ENCODE data around the gene TRABD2B. TPM values are rescaled to one million over a fixed set of nuclear protein-coding genes. Genes with fewer than 3 reads are reported as not detected.

Gene TRABD2B
- total RNA-seq, 2 experiments from 2014 or later = not detected

DNA sequence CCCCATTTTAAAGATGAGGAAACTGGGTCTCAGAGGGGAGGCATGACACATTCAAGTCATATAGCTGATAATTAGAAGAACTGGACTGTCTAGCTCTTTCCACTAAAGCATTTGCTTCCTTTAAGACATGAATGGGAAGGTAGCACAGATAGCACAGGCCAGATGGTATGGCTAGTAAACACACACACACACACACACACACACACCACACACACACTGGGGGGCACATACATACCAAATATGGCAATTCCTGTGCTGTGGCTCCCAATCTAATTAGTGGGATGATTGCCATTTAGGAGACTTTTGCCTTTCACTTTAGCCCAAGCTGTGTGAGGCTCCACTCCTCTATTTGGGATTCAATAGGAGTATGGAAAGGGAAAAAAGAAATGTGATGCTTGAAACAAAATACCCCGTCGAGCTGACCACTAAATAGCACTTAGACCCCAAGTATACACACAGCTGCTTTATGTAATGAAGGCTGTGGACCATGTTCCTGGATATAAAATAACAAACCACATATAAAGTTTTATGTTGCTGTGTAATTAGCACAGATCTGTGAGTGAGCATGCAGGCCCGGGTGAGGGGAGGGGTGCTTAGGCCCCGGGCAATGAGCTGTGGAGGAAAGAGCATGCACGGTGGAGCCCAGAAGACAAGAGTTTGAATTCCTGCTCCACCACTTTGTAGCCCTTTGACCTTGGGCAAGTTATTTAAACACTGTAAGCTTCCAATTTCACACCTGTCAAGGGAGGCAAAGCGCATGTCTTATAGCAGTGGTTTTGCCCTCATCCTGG lies 6.8 kb upstream of the TRABD2B start:
- Mint-ChIP-seq H3K4me1 (no peaks in the 10 kb centered on the region), H3K27me3 (peaks cover 9% of the 10 kb centered on the region), H3K4me3 (no peak overlapping the region), H3K9me3 (no peaks in the 10 kb centered on the region), H3K27ac (no peak overlapping the region), H3K36me3 (no peaks in the 10 kb centered on the region)
- no peak for DNase-seq

DNA sequence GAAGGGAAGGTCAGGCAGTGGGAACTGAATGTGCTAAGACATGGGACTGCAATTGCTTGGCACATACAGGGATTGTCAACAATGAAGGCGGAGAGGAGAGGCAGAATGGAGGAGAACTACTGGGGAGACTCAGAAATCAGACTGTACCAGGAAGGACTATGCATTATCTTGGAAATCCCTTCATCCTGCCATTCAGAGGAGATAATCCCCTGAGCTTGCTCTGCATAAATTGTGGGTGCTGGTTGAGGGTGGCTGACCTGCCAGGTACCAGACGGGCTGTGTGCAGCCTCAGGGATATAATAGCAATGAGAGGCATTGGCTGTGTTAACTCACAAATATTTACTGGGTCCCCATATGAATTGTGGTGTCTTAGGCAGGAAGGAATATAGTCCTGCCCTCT lies 5.0 kb upstream of the TRABD2B start:
- Mint-ChIP-seq H3K9me3 (no peaks in the 10 kb centered on the region), H3K27me3 (peaks cover 23% of the 10 kb centered on the region), H3K4me3 (no peak overlapping the region), H3K36me3 (no peaks in the 10 kb centered on the region), H3K27ac (no peak overlapping the region), H3K4me1 (peaks cover 1% of the 10 kb centered on the region)
- no peak for DNase-seq

GRCh38 chr1:48001696-48002095 lies 4.5 kb upstream of the TRABD2B start:
- Mint-ChIP-seq H3K9me3 (no peaks in the 10 kb centered on the region), H3K27me3 (peaks cover 23% of the 10 kb centered on the region), H3K4me1 (peaks cover 1% of the 10 kb centered on the region), H3K4me3 (no peak overlapping the region), H3K27ac (no peak overlapping the region), H3K36me3 (no peaks in the 10 kb centered on the region)
- DNase-seq = no peak

- peaks cover 5% of the 10 kb centered on the region for H3K4me1 Mint-ChIP-seq
- H3K4me3 Mint-ChIP-seq = no peak overlapping the region
- H3K36me3 Mint-ChIP-seq = no peaks in the 10 kb centered on the region
- H3K27me3 Mint-ChIP-seq = peaks cover 29% of the 10 kb centered on the region
- no peak overlapping the region for H3K27ac Mint-ChIP-seq
- DNase-seq = no peak
- no peaks in the 10 kb centered on the region for H3K9me3 Mint-ChIP-seq
These were observed 3.7 kb upstream of the TRABD2B start for GRCh38 chr1:48000883-48001282.

DNA sequence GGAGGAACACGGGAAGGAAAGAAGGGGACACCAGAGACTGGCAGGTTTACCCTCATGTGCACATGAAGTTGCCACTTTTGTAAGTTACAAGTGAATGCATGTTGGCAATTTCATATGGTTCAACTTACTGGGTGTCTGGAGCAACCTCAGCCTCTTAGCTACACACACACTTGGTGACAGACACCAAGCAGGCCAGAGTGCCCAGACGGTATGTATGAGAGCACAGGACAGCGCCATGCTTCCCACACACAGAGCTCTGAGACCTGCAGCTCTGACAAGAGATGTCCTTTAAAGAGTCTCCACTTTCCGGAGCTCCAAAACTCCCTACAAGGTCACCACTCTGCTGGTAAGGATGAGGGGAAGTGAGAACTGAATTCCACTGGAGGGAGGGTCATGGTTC lies 1.9 kb upstream of the TRABD2B start:
- peaks cover 5% of the 10 kb centered on the region for H3K4me1 Mint-ChIP-seq
- H3K27ac Mint-ChIP-seq = no peak overlapping the region
- peaks cover 47% of the 10 kb centered on the region for H3K27me3 Mint-ChIP-seq

GRCh38 chr1:47998396-47998990 lies 1.3 kb upstream of the TRABD2B start:
- no peak overlapping the region for H3K27ac Mint-ChIP-seq
- no peaks in the 10 kb centered on the region for H3K36me3 Mint-ChIP-seq
- H3K27me3 Mint-ChIP-seq = peaks cover 51% of the 10 kb centered on the region
- no peak for DNase-seq
- no peak overlapping the region for H3K4me3 Mint-ChIP-seq
- peaks cover 5% of the 10 kb centered on the region for H3K4me1 Mint-ChIP-seq
- no peaks in the 10 kb centered on the region for H3K9me3 Mint-ChIP-seq

More for the DNA sequence above, 1.9 kb upstream of the TRABD2B start:
- Mint-ChIP-seq H3K9me3 (no peaks in the 10 kb centered on the region), H3K36me3 (no peaks in the 10 kb centered on the region), H3K4me3 (no peak overlapping the region)
- no peak for DNase-seq

DNA sequence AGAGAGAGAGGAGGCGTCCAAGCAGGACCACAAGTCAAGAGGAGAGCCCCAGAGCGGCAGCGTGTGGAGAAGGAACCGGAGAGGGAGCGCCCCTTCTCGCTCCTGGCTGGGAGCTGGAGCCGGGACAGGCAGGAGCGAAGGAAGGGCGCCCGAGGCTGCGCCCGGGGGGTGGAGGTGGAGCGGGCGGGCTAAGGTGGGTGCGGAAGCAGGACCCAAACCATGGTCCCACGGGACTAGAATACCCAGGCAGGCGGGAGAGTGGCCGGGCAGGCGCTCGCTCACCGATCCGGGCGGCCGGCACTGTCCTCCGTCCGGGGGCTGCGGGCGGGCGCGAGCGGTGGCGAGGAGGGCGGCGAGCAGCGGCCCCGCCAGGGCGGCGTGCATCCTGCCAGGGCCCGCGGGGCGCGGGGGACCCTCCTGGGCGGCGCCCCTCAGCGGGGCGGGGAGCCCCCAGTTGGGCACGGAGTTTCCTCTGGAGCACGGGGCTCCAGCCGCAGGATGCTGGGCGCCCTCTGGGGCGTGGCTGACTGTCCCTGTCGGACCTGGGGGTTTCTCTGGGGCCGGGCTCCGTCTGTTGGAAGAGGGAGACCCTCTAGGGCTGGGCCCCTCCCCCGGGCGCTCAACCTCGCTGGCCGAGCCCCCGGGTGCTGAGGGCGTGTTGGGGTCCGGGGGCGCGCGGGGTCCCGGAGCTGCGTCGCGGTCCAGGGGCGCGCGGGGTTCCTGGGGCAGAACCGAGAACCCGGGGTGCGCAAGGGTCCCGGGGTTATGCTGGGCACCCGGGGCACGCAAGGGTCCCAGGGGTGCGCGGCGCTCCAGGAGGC lies 569 bp downstream of the TRABD2B start:
- H3K27me3 Mint-ChIP-seq = peaks cover 55% of the 10 kb centered on the region

DNA sequence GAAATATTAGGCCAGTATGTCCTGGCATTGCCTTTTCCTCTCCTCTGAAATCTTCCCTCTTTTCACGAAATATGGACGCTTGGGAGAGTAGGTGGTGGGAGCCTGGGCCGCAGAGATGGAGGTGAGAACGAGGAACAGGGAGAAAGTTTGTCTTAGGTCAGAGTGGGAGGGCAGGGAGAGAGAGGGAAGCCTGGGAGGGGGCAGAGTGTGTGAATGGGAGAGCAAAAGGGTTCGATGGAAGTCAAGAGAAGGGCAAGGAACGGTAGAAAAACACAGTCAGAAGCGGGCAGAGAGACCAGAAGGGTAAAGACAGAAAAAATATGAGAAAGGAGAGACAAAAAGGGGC lies 1.2 kb downstream of the TRABD2B start:
- H3K27ac Mint-ChIP-seq = no peak overlapping the region
- DNase-seq = no peak
- H3K27me3 Mint-ChIP-seq = peaks cover 55% of the 10 kb centered on the region
- H3K9me3 Mint-ChIP-seq = no peaks in the 10 kb centered on the region
- H3K36me3 Mint-ChIP-seq = no peaks in the 10 kb centered on the region
- H3K4me1 Mint-ChIP-seq = peaks cover 5% of the 10 kb centered on the region
- peak overlapping the region; percentile 58 for H3K4me3 Mint-ChIP-seq

More for the DNA sequence above, 569 bp downstream of the TRABD2B start:
- Mint-ChIP-seq H3K9me3 (no peaks in the 10 kb centered on the region), H3K4me3 (peak overlapping the region; percentile 58), H3K36me3 (no peaks in the 10 kb centered on the region), H3K27ac (no peak overlapping the region), H3K4me1 (peaks cover 5% of the 10 kb centered on the region)
- no peak for DNase-seq

- Mint-ChIP-seq H3K36me3 (no peaks in the 10 kb centered on the region), H3K9me3 (no peaks in the 10 kb centered on the region), H3K27ac (no peak overlapping the region), H3K27me3 (peaks cover 55% of the 10 kb centered on the region), H3K4me1 (peaks cover 5% of the 10 kb centered on the region), H3K4me3 (no peak overlapping the region)
- no peak for DNase-seq
These were observed 1.7 kb downstream of the TRABD2B start for GRCh38 chr1:47995306-47996050.

DNA sequence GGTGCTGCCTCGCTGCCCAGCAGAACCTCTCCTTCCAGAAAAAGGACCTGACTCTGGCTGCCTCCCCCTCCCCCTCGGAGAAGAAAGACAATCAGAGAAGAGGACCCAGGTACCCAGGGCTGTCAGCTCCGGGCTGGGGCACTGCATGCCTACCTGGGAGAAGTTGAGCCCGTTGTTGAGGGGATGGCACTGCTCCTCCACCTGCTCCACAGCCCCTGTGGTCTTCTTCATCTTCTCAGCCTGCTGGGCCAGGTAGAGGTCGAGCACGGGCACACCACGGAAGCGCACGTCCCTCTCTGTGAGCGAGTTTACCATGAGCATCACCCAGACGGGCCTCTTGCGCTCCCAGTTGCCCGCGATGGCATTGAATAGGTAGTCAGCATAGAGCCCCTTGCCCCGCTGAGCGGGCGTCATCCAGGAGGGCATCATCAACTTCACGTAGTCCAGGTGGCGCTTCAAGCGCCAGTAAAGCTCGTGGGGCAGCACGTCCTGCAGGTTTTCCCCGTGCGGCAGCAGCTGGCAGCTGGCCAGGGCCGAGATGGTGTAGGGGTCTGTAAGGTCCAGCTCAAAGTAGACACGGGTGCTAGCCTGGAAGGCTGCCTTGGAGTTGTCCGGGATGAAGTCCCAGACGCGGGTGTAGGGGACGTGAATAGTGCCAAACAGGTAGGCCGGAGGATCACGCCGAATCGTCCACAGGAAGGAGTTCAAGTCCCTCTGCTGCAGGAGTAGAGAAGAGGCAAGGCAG lies 3.1 kb downstream of the TRABD2B start:
- Mint-ChIP-seq H3K27me3 (peaks cover 47% of the 10 kb centered on the region), H3K4me1 (peaks cover 5% of the 10 kb centered on the region), H3K36me3 (no peaks in the 10 kb centered on the region), H3K9me3 (no peaks in the 10 kb centered on the region), H3K4me3 (no peak overlapping the region), H3K27ac (no peak overlapping the region)
- no peak for DNase-seq

GRCh38 chr1:47993416-47993740 lies 3.8 kb downstream of the TRABD2B start:
- Mint-ChIP-seq H3K27ac (no peak overlapping the region), H3K27me3 (peaks cover 40% of the 10 kb centered on the region), H3K4me1 (peaks cover 5% of the 10 kb centered on the region), H3K4me3 (no peak overlapping the region), H3K9me3 (no peaks in the 10 kb centered on the region), H3K36me3 (no peaks in the 10 kb centered on the region)
- DNase-seq = no peak

DNA sequence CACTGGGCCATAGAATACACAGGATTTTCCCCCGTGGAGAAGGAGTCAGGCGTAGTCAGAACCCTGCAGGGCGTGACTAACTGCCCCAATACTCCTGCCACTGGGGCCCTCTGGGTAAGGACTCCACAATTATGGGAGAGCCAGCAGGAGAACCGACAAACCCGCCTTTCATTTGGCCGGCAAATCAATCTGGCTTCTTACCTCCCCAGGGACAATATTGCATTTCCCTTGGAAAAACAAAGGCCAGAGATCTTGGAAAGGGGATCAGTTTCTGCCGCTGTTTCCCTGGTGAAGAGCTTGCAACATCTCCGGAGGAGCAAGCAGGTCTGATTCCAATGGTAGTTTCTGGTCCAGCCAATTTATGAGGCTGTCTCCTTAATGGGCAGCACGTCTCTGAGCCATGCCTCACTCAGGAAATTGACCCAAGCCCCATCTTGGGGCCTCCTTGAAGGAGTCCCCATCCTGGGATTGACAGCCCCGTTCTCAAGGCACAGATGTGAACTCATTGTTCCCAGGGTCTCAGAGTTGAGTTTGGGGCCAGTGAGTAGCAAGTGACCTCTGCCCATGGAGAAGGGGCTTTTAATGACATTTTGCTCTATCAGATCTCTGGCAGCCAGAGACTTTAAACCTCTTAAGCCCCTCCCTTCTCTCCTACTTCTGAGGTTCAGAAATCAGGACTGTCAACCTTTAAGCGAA lies 4.3 kb downstream of the TRABD2B start:
- no peaks in the 10 kb centered on the region for H3K36me3 Mint-ChIP-seq
- no peak overlapping the region for H3K27ac Mint-ChIP-seq
- no peak overlapping the region for H3K4me3 Mint-ChIP-seq
- H3K4me1 Mint-ChIP-seq = peaks cover 5% of the 10 kb centered on the region
- no peak for DNase-seq
- peaks cover 35% of the 10 kb centered on the region for H3K27me3 Mint-ChIP-seq
- no peaks in the 10 kb centered on the region for H3K9me3 Mint-ChIP-seq

- no peak for DNase-seq
- H3K9me3 Mint-ChIP-seq = no peaks in the 10 kb centered on the region
- H3K4me3 Mint-ChIP-seq = no peak overlapping the region
- no peak overlapping the region for H3K27ac Mint-ChIP-seq
- H3K27me3 Mint-ChIP-seq = peaks cover 37% of the 10 kb centered on the region
- H3K4me1 Mint-ChIP-seq = peaks cover 3% of the 10 kb centered on the region
- no peaks in the 10 kb centered on the region for H3K36me3 Mint-ChIP-seq
These were observed 5.5 kb downstream of the TRABD2B start for GRCh38 chr1:47991673-47992072.

DNA sequence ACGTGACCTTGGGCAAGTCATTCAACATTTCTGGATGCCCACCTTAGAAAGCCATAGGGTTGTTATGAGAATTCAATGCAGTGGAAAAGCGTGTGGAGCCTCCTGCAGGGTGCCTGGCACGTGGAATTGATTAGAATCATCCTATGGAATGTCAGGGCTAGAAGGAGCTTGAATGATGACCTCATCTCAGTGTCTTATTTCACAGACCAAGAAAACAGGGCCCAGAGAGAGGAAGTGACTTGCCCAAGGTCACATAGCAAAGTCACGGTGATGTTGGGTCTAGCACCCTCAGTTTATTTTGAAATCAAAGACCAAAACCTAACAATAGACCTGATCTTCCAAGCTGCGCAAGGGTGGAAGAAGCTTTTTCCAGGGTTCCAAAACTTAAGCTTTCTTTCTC lies 6.0 kb downstream of the TRABD2B start:
- Mint-ChIP-seq H3K27me3 (peaks cover 39% of the 10 kb centered on the region), H3K4me1 (peaks cover 2% of the 10 kb centered on the region), H3K27ac (no peak overlapping the region), H3K9me3 (no peaks in the 10 kb centered on the region), H3K36me3 (no peaks in the 10 kb centered on the region), H3K4me3 (no peak overlapping the region)
- DNase-seq = no peak

Measured in activated naive CD8-positive, alpha-beta T cell treated with anti-CD3 and anti-CD28 coated beads for 36 hours (primary cell).